DMS79 treated with DMSO at 0.1 percent for 48 hours (cell line): Measurements from ENCODE around the gene JSRP1.

Experiments used
- DNase-seq: peaks from one replicate; lab custom pipeline; 2025; lab: John Stamatoyannopoulos, UW

JSRP1 gene

DNA sequence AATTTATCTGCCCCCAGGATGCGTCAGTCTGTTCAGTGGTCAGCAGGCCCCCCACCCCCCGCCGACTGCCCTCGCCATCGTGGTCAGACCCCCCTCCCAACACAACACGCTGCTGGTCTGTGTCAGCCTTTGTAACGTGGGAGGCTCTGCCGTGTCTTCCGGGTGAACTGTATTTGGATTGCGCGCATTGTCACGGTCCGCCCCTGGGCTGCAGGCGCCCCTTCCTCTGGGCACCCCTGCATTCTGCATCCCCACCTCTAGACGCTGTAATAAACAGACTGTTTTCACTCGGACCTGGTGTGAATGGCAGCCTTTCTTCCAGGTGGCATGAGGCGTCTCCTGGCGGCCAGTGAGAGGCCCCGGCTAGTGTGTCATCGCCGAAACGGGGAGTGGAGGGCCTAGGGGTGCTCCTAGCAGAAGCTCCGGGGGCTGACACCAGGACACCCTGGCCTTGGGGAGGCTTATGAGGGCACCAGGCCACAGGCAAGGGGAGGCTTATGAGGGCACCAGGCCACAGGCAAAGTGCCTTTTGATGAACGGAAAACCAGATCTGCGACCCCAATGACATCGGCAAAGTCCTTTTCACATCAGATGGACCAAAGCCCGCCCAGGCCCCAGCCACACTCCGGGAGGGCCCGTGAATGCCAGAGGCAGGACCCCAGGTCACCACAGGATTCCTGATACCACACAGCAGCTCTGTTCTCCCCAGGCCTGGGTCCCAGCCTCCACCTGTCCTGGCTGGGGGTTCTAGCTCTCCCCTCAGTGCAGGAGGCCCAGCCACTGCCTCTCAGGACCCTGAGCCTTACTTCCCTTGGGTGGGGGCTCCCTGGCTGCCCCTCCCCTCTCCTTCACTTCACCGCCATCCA lies 23.7 kb downstream of the JSRP1 start:
- no peak for DNase-seq

DNA sequence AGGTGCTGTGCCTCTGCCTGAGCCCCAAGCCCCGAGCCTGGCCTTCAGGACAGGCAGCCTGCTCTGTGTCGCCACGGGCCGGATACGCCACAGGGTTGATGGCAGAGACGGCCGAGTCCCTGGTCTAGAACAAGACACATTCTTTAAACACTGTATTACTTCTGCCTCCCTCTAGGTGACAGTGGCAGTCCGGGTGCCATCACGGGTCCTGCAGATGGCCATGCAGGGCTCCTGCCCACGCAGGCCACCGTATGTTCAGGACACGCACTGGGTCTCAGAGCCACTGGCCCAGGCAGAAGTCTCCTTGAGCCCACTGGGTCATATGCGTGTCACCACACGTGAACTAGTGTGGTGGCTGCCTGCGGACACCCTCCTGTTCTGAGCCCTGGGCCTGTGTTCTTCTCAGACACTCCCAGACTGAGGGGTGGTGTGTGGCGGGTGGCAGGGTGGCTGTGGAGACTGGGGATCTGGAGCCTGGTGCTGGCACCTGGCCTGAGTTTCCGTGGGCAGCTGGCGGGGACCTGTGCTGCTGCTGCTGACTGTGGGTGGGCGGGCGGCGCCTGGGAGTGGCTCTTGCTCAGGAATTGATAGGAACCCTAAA lies 24.5 kb downstream of the JSRP1 start:
- no peak for DNase-seq

DNA sequence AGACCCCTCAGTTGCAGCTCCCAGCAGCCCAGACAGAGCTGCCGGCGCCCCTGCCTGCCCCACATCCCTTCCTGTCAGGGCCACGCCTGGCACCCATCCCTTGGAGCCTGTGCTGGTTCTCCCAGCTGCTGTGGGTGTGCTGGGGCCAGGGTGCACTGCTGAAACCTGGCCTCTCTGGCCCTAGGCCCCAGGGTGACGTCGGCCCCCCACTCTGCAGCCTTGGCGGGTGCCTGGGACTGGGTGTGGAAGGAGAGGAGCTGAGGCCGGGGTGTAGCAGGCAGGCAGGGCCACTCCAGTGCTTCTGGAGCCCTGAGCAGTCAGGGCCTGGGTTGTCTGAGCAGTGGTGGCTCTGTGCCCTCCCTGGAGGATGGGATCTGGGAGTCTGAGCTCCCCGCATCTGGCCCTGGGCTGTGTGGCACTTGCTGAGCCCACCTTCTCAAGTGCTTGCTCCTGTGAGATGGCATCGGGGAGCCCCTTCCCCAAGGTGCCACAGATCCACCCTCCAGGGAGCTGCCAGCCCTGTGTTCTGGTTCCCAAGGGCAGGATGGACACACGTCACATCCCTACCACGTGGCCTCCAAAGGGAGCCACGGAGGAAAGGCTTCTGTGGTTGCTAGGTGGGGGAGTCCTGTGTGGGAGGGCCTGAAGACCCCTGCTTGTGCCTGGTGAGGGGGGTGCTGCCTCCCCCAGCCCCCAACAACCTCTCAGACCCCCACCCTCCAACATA lies 25.2 kb downstream of the JSRP1 start:
- DNase-seq: no peak

DNA sequence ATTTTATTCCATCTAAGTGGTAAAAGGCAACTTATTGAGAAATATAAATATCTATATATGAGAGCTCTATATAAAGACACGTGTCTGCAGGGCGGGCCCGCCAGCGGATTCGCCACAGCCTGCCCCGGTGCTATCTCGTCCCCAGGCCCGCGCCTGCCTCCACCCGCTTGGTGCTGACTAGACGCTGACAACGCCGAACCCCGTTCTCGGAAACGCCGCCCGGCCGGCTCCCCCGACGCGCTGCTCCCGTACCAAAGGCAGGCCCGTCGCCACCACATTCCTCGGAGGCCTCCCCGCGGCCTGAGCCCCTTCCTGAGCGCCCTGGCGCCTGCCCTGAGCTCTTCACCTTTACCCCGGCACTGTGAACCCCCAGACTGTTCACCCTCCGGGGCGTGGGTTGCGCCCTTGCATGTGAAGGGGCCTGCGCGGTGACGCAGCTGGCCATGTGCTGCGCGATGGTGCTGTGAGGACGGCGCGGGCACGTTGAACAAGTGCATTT lies 26.1 kb downstream of the JSRP1 start:
- DNase-seq: no peak

DNA sequence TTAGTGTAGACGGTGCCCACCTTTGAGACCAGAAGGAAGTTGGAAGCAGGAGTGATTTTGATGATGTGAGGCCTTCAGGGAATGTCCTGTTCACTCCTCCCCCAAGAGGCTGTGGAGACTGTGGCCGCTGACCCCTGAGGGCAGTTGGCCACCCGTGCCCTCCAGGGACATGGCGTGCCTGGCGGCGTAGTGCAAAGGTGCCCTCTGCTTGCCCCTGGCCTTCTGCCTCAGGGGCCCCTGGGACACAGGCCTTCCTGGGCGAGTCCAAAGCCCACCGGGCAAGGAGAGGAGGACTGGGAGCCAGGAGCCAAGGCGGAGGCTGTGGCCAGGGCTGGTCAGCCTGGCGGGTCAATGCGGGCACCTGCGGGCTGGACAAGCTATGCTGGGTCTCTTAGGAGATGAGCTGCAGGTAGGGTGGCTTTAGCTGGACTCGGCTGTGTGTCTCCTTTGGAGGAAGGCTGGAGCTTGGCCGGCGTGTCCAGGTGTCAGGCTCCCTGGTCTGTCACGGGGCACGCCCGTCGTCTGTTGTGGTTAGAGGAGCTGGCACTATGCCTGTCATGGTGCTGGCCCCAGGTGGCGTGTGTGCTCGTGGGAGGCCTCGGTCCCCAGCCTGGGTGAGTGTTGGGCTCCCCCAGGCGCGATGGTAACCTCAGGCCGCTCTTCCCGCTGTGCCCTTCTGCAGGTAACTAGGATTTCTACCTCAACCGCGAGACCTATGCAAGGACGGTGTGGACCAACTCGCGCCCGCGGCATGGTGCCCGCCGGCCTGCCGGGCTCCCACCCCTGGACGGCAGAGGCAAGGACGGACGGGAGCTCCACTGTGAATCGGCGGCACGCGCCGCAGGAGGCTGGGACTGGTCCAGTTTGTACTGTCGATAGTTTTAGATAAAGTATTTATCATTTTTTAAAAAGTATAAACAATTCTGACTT lies 26.8 kb downstream of the JSRP1 start:
- DNase-seq: no peak

DNA sequence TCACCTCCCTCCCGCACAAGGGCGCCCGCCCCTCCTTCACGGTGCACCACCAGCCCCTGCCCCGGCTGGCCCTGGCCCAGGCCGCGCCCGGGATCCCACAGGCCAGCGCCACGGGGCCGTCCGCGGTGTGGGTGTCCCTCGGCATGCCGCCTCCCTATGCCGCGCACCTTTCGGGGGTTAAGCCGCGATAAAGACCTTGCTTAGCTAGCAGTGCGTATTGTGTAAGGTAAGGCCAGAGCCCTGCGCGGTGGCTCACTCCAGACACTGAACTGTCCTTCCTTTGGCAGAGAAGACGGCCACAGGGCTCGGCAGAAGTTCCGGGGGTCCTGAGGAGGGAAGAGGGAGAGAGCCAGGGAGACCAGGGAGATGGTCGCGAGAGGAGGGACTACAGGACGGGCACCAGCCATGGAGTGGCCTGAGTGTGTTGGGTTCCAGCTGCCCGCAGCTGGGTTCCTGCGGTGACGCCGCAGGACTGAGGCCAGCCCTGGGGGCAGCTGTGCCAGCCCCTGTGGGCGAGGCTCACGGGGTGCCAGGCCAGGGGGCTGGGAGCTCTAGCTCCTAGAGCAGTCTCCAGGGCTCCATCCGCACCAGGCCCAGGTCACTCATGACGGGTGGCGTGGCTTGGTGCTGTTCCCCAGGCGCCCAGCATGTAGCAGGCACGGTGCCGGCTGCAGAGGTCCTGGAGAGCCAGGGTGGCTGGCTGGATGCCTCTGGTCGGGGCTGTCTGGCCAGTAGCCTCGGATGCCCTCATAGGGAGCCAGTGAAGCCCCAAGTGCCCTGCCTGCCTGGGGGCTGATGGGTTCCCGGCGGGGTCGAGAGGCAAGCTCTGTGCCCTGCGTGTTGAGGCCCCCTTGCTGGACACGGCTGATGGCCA lies 27.8 kb downstream of the JSRP1 start:
- no peak for DNase-seq

DNA sequence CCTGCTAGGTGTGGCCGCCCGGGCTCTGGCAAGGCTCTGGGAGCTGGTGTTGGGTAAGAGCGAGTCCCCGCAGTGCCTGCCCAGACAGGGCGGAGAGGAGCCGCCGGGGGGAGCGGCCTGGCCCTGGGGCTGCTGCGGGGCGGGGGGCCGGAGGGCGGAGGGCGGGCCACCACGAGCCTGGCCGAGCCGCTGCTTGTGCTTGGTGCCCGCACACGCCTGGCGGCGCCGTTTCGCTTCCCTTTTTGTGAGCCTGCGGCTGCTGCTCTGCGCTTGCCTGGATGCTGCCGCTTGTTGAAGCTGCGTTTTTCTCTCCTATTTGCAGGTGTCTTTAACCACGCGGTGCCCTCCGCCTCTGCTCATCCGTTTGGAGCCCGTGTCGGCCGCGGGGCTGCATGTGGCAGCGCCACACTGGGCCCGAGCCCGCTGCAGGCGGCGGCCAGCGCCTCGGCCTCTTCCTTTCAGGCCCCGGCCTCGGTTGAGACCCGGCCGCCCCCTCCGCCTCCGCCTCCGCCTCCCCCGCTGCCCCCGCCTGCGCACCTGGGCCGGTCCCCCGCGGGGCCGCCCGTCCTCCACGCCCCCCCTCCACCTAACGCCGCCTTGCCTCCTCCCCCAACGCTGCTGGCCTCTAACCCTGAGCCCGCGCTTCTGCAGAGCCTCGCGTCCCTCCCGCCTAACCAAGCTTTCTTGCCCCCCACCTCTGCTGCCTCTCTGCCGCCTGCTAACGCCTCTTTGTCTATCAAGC lies 28.6 kb downstream of the JSRP1 start:
- no peak for DNase-seq

DNA sequence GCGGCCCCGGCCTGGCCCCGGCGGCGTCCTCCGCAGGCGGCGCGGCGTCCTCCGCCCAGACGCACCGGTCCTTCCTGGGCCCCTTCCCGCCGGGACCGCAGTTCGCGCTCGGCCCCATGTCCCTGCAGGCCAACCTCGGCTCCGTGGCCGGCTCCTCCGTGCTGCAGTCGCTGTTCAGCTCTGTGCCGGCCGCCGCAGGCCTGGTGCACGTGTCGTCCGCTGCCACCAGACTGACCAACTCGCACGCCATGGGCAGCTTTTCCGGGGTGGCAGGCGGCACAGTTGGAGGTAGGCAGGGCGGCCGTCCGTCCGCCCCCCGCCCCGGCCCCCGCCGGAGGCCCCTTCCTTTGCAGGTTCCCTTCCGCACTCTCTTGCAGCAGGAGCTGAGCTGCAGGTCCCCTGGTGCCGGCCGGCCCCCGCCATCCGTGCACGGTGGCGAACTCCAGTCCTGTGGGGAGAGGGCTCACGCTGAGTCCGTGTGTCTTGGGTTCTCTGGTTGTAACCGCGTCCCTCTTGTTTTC lies 29.3 kb downstream of the JSRP1 start:
- no peak for DNase-seq

DNA sequence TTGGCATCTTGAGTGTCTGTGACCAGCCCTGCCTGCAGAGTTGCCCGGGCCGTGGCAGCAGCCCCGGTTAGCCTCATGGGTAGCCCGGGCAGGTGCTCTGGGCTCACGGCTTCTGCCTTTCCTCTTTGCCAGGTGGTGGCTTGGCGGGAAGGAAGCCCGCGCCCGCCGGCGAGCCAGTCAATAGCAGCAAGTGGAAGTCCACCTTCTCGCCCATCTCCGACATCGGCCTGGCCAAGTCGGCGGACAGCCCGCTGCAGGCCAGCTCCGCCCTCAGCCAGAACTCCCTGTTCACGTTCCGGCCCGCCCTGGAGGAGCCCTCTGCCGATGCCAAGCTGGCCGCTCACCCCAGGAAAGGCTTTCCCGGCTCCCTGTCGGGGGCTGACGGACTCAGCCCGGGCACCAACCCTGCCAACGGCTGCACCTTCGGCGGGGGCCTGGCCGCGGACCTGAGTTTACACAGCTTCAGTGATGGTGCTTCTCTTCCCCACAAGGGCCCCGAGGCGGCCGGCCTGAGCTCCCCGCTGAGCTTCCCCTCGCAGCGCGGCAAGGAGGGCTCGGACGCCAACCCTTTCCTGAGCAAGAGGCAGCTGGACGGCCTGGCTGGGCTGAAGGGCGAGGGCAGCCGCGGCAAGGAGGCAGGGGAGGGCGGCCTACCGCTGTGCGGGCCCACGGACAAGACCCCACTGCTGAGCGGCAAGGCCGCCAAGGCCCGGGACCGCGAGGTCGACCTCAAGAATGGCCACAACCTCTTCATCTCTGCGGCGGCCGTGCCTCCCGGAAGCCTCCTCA lies 30.0 kb downstream of the JSRP1 start:
- no peak for DNase-seq

DNA sequence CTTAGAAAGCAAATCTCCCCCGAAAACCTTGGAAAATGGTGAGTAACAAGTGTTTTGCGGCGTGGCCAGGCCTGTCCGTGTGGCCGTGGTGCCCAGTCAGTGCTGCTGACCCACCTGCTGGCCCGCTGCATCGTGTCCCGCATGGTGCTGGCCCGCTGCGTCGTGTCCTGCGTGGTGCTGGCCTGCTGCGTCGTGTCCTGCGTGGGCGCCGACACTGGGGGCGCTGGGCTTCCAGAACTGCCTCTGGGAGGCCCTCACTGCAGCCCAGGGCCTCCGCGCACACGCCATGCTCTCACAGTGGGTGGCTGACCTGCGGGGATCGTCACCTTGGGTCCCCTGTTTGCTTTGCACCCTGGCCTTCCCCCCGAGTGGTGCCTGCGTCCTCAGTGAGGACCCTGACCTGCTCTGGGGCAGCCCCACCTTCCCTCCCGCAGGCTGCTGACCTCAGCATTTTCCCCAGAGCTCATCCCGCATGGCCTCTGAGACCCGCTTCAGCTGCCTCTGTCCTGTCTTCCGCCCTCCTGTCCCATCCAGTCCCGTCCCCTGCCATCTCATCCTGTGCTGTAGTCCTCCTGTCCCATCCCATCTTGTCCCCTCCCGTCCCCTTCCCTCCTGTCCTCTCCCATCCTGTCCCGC lies 30.7 kb downstream of the JSRP1 start:
- no peak for DNase-seq

DNA sequence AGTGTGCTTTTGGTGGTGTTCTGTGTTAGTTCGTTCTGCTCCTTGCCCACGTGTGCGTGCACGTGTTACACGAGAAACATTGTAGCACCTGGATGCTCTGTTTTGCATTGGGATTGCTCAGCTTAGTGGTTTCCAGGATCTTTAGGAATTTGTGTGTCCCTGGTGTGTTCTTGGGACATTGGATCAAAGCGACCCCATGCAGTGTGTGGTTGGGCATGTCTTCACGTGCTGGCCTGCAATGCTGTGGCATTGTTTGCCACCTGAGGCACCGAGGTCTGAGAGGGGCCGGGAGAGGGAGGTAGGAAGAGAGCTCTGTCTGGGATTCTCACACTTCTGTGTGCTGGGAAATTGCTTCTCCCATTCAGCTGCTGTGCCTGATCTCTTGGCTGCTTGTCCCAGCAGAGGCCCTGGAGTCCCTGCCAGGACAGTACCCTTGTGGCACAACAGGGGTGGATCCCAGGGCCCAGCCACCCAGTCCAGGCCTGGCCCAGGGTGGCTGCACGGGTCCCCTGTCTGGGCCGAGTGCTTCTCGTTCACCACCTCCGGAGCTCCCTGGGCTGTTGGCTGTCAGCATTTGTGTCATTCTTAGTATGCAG lies 31.4 kb downstream of the JSRP1 start:
- DNase-seq: no peak

DNA sequence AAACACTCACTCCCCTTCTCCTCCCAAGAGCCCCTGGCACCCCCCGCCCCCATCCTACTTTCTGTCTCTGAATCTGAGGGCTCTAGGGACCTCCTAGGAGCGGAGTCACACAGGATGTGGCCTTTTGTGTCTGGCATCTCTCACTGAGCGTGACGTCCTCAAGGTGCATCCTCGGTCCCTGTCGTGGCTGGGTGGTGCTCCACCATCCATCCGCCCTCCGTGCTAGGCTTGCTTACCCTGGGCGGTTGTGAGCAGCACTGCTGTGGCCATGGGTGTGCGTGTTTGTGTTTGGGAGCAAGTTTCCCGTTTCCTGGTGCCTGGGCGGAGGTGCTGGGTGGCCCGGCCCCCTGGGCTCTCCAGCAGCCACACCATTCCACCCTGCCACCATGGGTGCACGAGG lies 32.3 kb downstream of the JSRP1 start:
- DNase-seq: no peak

DNA sequence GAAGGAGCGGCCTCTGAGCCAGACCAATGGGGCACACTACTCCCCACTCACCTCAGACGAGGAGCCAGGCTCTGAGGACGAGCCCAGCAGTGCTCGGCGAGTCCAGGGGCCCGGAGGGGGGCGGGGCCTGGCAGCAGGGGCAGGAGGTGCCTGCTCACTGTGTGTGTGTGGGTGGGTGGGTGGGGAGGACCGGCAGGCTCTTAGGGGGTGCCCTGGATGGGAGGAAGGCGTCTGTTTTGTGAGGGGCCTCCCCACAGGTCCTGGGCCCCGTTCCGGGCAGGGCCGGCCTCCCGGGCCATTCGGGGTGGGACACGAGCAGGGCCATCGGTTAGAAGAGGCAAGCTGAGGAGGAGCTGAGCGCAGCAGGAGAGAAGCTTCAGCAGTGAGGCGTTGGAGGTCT lies 32.8 kb downstream of the JSRP1 start:
- no peak for DNase-seq

DNA sequence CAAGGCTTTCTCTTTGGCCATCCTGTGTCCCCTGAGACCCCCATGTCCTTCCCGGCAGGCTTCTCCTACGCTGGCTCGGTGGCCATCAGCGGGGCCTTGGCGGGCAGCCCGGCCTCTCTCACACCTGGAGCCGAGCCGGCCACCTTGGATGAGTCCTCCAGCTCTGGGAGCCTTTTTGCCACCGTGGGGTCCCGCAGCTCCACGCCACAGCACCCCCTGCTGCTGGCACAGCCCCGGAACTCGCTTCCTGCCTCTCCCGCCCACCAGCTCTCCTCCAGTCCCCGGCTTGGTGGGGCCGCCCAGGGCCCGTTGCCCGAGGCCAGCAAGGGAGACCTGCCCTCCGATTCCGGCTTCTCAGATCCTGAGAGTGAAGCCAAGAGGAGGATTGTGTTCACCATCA lies 34.3 kb downstream of the JSRP1 start:
- DNase-seq: no peak

DNA sequence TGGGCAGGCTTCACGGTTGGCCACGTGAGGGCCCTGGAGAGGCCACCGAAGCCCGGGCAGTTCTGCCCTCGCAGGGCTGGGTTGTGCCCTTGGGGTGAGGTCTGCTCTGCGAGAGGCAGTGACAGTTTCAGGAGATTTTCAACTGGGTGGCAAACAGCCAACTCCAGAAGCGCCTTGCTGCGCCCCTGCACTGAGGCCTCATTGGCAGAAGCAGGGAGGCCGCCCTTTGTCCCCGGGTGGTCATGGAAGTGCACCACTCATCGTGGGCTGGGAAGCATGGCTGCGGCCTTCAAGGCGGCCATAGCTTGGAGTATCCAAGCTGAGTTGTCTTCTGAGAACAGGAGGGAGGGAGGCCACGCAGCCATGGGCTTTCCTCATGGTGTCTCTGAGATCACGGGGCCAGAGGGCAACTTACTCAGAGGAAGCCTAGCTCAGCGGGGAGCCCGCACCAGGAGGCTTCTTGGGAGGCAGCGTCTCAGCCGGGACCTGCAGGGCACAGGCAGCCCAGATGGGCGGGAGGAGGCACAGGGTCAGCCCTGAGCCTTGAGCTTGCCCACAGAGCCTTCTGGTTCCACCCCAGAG lies 34.9 kb downstream of the JSRP1 start:
- no peak for DNase-seq

DNA sequence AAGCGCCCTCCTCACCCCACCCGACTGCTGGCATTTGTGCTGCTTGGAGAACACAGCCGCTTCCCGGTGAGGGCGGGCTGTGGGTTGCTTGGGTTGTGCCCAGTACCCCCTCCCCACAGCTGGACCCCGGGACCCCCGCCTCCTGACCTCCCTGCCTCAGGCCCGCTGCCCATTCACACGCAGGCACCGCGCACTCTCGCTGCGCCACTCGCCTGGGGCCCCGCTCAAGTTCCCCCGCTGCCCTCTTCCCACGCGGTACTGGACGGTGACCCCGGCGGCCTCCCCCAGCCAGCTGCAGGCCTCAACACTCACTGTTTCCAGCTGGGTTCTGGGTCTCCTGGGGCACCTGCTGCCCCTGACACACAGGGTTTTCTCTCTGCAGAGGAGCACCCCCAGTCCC lies 36.5 kb downstream of the JSRP1 start:
- no peak for DNase-seq

DNA sequence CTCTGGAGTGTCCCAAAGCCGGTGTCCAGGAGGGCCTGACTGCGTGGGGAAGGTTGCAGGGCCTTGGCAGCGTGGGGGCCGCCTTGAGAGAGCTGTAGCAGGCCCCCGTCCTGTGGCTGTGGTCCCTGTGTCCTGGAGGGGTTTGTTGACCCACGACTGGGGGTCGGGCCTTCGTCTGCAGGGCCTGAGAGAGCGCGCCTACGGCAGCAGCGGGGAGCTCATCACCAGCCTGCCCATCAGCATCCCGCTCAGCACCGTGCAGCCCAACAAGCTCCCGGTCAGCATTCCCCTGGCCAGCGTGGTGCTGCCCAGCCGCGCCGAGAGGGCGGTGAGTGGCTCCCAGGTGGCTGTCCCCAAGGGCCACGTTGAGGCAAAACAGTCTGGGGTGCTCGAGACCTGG lies 38.6 kb downstream of the JSRP1 start:
- DNase-seq: no peak
